GM21360 (cell line): ENCODE data around the gene TESPA1.

Source experiments
- ATAC-seq: cut with Tn5 transposase; IDR thresholded peaks from one replicate; pipeline ENCODE4 v1.9.1; 2021; ENCODE audit warnings: mild to moderate bottlenecking, moderate library complexity; ENCODE audit not compliant: unreplicated experiment

Gene TESPA1, protein sequence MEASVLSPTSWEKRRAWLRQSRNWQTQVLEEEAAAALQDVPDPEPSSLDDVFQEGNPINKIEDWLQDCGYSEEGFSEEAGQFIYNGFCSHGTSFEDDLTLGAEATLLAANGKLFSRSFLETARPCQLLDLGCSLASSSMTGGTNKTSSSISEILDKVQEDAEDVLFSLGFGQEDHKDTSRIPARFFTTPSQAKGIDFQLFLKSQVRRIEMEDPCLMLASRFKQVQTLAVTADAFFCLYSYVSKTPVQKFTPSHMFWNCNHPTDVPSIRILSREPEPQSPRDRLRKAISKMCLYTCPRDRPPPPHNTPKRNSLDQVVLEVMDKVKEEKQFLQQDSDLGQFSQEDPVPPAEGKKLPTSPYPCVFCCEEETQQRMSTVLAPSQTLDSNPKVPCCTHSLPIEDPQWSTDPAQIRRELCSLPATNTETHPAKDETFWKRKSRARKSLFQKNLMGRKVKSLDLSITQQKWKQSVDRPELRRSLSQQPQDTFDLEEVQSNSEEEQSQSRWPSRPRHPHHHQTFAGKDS

DNA sequence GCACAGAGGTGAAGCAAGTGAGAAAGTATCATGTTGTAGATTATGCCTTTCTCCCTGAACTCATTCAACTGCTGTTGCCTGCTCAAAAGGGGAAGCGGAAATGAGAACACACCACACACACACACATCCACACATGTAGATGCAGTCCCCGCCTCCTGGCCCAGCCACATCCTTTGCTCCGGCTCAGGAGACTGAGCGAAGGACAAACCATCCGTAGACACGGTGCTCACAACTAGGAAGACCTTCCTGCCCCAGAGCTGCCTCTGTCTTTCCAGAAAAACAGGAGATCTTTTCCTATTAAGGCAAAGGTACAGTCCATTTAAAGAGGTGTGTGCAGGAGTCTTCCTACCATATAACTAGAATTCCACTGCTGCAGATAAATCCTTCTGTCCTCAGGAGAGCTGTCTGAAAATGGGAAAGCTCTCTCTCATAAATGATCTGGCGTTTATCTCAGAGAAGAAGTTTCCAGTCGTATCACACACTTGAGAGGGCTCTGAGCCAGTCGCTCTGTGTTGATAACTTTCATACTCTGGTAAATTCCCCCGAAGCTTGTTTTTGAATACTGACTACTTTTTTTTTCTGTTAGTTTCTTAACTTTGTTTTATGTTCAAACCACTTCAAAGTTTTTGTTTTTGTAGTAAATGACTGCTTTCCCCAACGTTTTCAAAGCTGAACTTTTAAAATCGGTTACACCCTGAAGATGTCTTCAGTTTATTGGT, at the start of gene TESPA1:
TESPA1 (minus strand) TSS at position 105 of the 719 bp plus-strand sequence. CDS start 10,200 bp downstream, outside the sequence.
- ATAC-seq = peak; percentile 86

DNA sequence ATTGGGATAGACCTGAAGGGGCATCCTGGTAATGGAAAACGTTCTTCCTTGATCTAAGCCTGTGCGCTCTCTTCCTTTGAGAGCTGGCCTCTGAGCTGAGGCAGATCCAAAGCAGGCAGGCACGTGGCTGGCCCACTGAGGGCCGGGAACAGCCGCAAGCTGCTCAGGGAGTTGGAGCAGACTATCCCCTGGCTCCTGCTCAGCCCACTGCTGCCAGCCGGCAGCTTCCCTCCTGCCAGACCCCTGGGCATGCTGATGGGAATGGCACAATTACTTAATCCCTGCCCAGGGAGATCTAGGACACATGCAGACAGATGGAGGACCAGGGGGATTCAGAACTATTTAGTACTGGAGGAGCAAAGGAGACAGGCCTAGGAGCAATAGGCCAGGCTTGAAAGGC, 49.7 kb upstream of the TESPA1 start:
- ATAC-seq = no peak

DNA sequence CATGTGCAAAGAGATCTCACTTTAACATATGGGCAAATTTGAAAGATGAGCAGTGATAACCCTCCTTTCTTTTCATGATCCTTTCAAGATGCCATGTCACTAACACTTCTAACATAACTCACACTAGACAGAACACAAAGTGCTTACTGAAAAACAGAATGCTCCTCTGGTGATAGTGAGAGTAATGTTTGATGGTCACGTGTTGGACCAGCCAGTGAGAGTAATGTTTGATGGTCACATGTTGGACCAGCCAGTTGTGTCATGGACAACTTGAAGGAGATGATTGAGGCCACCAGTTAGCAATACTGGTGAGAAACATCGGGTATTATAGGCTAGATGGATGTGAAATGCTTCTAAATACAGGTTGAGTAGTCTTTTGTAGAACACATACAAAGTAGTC, 40.9 kb upstream of the TESPA1 start:
- ATAC-seq = no peak

DNA sequence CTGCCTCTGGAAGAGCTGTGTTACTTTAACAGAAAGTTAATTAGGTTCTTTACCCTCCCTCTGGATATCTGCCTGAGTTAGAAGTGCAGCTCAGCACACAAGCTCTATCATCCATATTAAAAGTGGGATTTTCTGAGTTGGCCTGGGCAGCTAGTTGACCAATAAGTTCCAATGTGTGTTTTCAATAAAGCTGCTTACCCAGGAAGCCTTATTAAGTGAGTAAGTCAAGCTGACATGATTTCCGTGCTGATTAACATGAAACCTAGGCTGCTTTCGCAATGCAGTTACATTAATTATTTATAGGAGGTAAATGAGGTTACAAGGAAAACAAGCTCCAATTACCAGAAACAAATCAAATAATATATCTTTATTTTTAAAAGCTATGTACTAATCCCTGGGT, 40.0 kb upstream of the TESPA1 start:
- ATAC-seq = no peak

DNA sequence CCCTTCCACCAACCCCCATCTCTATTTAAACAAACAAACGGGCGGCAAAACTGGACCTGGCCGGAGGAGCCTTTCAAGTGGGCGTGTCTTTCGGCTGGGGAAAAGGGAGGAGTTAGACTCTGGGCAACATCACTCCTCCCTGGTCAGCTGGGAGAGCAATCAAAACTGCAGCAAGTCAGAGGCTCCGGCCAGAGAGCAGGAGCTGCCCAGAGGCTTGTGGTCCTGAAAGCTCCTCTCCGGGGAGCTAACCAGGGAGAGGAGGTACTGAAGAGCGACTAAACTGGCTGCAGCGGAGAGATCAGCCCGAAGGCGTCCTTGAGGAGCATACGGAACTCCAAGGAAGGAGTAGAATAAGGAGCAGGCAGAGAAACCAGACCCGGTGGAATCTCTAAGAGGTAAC, 35.2 kb upstream of the TESPA1 start, which contains the start of gene NEUROD4:
NEUROD4 (plus strand) TSS at position 191 of the 400 bp plus-strand sequence. CDS start 6,466 bp downstream, outside the sequence.
- ATAC-seq = no peak

DNA sequence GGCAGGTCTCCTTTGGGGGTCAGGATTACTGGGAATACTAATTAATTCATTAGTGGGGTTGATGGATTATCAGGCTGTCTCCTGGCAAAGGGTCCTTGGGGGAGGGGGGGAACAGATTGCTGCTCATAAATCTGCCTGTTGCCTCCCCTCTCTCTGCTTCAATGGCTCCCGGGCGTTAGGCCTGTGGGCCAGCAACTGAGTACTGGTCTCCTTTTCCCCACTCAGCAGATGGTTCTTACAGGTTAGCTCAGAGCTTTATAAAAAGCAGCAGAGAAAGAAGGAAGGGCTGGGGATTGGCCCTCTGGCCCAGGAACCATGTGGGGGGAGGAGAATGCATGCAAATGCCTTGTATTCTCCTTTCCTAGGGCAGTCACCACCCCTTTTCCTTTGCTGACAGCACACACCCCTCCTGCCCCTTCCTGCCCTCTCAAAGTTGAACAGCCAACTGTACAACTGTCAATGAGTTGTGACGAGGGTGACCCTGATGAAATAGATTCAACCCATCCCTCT, 32.9 kb upstream of the TESPA1 start:
- ATAC-seq = no peak

DNA sequence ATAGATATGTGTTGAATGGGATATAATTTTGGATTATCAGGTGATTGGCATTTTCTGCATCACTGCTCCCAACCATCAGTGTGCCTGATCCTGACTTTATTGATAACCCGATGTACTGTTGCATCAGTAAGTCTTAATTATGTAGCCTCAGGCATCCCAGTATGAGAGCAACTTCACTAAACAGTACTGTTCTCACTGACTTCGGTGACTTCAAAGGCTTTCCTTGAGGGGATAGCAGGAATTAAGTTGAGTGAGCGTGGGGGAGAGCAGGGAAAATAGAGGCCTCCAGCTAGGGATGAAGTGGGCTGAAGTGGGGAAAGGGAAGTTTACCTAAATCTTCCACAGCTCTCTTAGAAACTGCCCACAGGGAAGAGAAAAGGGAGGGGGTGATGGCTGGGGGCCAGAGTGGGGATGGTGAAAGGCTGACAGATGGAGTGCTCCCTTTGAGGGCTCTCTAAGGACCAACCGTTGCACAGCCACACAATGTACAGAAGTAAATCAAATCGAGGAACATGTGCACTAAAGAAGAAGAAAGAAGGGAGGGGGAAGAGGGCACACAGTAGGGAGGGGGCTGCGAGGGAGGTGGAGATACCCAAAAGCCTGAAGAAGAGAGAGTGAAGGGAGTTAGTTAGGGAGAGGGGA, 24.5 kb upstream of the TESPA1 start:
- no peak for ATAC-seq

DNA sequence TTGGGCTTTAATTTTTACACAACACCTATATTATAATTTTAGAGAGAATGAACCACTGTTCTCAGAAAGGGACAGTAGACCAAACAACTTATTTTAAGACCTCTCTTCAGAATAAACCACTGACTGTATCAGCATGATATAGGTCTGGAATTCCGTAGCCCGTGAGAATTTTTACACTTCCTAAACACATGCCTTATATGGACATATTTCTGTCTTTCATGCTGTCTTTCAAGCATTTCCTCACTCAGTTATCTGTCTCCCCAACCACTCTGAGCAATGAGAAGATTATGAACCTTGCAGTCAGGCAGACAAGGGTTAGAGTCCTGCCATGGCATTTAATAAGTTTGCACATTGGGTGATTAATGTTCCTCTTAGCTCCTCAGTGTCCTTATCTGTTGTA, 17.8 kb upstream of the TESPA1 start:
- ATAC-seq = no peak

DNA sequence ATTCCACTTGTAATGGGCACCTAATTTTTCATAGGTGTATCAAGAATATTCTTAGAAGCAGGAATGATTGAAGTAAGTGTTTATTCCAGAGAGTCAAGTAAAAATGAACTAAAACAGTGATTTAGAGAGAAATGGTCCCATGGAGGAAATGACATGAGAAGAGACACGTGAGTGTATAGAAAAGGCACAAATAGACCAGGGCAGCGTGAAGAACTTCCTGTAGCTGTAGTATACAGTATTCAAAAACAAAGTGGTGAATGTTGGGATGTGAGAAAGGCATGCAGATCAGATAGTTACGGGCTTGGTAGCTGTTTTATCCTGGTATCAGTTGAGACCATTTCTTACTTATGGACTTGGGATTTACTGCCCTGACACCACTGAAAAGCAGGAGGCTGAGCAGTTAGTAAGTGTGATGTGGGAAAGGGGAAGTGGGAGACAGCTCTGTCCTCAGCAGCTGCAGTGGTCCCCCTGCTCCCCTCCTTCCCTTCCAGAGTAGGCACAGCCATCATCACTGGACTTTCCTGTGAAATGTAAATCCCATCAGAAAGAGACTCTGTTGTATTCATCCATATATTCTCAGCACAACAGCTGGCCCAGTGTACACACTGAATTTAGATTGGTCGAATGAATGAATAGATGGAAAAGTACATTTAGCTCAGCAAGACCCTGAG, 16.8 kb upstream of the TESPA1 start:
- ATAC-seq = peak; percentile 43

DNA sequence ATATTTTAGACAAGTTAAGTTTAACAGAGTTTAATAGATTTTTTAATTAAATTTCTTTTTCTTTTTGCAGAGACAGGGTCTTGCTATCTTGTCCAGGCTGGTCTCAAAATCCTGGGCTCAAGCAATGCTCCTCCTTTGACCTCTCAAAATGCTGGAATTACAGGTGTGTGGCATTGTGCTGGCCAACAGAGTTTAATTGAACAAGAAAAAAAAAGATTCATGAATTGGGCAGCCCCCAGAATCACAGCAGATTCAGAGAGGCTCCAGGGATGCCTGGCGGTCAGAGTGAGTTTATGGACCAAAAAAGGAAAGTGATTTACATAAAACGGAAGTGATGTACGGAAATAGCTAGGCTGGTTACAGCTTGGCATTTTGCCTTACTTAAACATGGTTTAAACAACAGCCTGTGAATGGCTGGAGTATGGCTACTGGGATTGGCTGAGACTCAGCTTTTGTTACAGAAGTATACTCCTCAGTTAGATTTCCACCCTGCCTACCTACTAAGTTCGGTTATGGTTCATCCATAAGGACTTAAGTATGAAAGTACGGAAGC, 14.5 kb upstream of the TESPA1 start:
- no peak for ATAC-seq

DNA sequence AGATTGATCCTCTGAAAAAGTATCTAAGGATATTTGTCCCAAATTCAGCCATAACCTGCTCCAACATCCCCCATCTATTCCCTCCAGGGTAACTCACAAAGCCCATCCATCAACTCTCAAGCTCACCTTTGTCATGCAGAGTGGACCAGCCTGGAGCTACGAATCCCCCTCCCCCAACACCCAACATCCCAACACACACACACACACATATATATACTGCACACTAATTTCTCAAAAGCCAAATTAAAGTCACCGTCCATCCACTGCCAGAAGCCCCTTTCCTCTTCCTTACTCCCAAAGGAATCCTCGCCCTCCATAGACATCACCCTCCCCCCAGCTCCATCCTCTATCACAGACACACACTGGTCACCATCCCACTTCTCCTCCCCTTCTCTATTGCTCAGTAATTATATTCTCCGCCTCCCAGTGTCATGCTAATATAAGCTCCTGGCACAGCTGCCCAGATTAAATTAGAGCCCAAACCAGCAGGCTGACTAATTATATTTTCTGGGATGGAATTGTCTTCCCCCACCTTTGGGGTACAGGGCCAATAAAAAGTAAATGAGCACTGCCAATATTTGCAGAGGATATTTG, 13.5 kb upstream of the TESPA1 start:
- no peak for ATAC-seq

DNA sequence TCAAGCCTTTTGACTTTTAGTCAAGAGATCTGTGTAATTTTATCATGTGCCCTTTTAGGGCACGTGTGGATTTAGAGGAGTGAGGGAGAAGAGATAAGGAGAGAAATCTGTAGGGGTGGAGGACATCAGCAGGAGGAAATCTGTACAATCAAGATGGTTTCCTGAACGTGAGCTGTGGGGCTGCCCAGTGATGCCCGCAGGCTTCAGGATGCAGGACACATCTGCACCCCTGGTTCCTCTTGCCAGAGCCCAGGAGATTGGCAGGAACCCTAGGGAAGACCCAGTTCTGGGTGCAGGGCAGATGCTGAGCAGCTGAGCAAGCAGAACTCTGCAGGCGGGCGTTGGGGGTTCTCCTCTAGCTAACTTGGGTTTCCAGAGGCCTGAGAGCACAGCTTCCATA, 11.6 kb upstream of the TESPA1 start:
- no peak for ATAC-seq

DNA sequence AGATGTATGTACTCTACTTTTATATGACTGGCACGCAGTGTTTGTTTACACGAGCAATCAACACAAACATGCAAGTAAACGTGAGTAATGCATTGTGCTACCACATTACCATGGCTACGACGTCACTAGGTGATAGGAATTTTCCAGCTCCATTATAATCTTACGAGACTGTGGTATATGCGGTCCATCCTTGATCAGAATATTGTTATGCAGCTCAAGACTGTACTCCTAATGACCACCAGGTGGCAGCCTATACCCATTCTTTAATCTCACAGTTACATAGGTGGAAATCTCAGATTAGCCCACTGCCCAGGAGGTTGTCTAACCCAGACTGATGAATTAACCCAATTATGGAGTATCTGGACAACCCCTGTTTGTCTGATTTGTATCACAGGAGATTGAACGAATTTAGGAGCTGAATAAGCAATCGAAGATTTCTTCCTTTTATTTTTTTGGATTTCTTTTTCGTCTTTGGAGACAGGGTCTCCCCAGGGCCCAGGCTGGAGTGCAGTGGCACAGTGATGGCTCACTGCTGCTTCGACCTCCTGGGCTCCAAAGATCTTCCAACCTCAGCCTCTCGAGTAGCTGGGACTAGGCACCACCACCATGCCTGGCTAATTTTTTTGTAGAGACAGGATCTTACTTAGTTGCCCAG, 8.7 kb upstream of the TESPA1 start:
- peak; percentile 38 for ATAC-seq

DNA sequence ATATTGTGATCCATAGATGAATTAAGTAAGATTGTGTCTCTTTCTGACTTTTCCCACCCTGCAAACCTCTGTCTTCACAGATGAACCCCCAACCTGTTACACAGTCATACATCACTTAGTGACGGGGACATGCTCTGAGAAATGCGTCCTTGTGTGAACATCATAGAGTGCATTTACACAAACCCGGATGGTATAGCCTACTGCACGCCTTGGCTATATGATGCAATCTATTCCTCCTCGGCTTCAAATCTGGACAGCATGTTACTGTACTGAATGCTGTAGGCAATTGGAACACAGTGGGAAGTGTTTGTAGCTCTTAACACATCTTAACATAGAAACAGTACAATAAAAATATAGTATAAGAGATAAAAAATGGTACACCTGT, 7.4 kb upstream of the TESPA1 start:
- ATAC-seq = no peak

DNA sequence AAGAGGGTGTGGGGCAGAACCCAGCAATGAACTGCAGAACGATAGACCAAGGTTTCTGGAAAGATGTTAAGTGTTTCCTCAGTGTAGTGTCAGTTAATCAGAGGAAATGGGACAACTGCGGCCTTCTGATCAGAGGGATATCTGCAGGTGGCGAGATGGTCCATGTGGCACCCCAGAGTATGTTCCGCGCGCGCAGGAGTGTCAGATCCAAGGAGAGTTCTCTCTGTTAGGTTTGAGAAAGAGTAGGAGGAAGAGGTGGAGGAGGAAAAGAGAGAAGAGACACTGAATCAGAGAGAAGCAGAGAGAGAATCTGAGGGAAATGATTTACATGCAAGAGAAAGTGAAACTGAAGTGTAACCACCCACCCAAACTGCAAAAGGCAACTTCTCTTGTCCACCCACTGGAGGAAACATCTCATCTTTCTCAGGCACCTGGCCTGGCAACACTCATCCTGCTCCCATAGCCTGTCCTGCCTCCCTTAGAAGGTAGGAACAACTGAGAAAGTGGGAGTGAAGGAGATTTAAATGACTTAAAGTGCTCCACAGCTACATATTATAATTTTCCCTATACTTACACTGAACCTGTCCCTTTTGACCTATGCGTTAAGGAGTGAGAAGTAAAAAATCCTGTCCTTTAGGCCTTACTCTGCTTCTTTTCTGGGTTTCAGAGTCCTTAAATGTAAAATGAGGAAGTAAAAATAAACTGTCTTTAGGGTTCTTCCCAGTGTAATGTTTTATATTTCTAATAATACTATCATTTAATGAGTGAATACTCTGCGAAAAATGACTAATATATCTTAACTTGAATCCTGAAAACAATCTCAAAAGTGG, 6.8 kb upstream of the TESPA1 start:
- ATAC-seq = peak; percentile 68

DNA sequence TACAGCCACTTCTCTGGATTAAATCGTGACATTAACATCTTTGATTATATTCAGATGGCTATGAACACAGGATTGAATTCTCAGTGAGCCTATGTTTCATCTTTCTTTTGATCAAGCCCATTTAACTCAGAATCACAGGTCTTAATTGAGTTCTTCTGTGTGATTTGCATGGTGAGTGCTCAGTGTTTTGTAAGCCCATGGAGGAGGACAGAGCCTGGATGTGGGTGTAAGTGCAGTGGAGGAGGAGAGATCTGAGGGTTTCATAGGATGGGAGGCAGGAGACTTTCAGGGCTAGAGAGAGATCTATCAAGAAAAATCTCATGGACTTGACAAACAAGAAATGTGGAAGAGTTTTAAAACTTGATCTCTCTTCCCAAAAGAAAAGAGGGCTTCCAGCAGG, 5.3 kb upstream of the TESPA1 start:
- no peak for ATAC-seq

DNA sequence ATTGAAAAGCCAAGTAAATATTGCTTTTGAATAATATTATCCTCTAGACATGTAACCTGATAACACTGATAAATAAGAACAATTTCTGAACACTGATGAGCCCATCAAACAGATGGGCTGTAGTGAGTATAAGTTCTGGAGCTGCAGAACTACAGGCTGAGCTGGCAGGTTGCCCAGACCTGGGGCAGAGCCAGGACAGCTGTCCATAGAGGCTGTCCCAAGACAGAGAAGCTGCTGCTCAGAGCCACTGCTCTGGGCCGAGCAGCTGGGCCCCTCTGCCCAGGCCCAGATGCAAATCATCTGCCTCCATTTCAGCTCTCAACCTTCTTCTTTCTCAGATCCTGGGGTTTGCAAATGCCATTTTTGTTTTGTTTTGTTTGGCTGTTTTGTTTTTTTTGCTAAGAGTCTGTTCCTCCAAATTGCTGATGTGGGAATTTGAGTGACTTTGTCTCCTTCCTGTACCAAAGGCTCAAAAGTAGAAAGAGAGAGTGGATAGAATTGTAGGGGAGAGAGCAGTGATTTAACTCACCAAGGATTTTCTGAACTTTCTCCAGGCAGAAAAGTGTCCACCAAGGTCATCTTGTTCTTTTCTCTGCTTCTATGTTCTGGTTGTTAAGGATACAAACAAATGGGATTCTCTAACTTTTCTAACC, 4.0 kb upstream of the TESPA1 start:
- no peak for ATAC-seq

DNA sequence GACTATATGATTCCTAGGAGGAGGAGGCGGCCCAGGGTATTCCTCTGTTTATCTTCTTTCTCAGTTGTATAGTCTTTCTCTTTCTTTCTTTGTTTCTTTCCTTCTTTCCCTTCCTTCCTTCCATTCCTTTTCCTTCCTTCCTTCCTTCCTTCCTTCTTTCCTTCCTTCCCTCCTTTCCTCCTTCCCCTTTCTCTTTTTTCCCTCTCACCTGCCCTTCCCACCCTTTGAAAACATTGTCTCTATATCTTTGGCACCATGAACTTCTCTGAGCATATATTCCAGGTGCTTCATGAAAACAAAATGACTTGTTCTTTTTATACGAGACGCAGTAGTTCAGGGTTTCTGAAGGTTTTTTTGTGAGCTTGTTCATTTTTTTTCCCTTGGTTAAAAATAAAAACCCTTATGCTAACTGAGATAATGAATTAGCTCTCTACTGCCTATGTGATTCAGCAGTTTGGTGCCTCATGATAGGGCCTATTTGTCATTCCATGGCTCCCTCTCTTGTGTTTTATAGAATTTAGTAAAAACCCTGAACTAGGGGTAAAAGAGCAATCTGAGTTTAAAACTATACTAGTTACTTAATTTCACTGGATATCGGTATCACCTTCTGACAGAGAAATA, 3.2 kb upstream of the TESPA1 start:
- no peak for ATAC-seq
